ENCODE data around the gene PPP4R4. TPM values are rescaled to one million over a fixed set of nuclear protein-coding genes. Genes with fewer than 3 reads are reported as not detected.

Gene PPP4R4
- polyA plus RNA-seq, 4 donors = 0.03 to 0.13 TPM; not detected in 2

DNA sequence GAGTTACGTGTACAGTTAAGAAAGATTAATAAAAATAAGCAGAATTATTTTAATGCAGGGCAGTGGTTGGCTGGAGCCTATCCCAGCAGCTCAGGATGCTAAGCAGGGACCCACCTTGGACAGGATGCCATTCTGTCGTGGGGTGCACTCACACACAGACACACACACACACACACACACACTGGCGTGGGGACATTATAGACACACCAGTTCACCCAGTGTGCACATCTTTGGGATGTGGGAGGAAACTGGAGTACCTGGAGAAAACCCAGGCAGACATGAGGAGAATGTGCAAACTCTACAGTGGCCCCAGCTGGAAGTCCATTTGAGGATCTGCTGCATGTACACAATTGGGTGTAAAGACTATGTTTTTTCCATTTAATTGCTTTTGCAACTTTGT, 31.9 kb upstream of the PPP4R4 start:
- peaks cover 0 to 3% (median 0%) of the 10 kb centered on the region in 3 donors for H3K27me3 ChIP-seq (ENCODE audit: control insufficient read depth in 3 of 3, insufficient read depth in 3 of 3, low read length in 3 of 3)
- H3K36me3 ChIP-seq (ENCODE audit: control insufficient read depth in 3 of 3, insufficient read depth in 2 of 3, low read depth in 1 of 3, low read length in 3 of 3) = no peaks in the 10 kb centered on the region
- no peak overlapping the region for H3K27ac ChIP-seq (ENCODE audit: low read depth in 1 of 3, low read length in 2 of 3)
- no peak for FAIRE-seq
- H3K9me3 ChIP-seq (ENCODE audit: control insufficient read depth in 2 of 2, insufficient read depth in 1 of 2, low read depth in 1 of 2, low read length in 1 of 2) = no peaks in the 10 kb centered on the region
- H3K4me1 ChIP-seq (ENCODE audit: control insufficient read depth in 3 of 3, insufficient read depth in 2 of 3, low read depth in 1 of 3, low read length in 2 of 3) = no peaks in the 10 kb centered on the region
- 75 to 78% (median 76%) methylated on average over 3 of the region's 3 CpGs for WGBS, 3 donors
- no peak overlapping the region for H3K4me3 ChIP-seq (ENCODE audit: low read depth in 1 of 3, low read length in 3 of 3)
- no peak for DNase-seq

GRCh38 chr14:94142836-94143235, 31.3 kb upstream of the PPP4R4 start:
- Histone ChIP-seq H3K4me3 (ENCODE audit: low read depth in 1 of 3, low read length in 3 of 3) (no peak overlapping the region), H3K9me3 (ENCODE audit: control insufficient read depth in 2 of 2, insufficient read depth in 1 of 2, low read depth in 1 of 2, low read length in 1 of 2) (no peaks in the 10 kb centered on the region), H3K4me1 (ENCODE audit: control insufficient read depth in 3 of 3, insufficient read depth in 2 of 3, low read depth in 1 of 3, low read length in 2 of 3) (no peaks in the 10 kb centered on the region), H3K27me3 (ENCODE audit: control insufficient read depth in 3 of 3, insufficient read depth in 3 of 3, low read length in 3 of 3) (peaks cover 0 to 3% (median 0%) of the 10 kb centered on the region in 3 donors), H3K27ac (ENCODE audit: low read depth in 1 of 3, low read length in 2 of 3) (no peak overlapping the region), H3K36me3 (ENCODE audit: control insufficient read depth in 3 of 3, insufficient read depth in 2 of 3, low read depth in 1 of 3, low read length in 3 of 3) (no peaks in the 10 kb centered on the region)
- no peak for DNase-seq
- no peak for FAIRE-seq
- 66 to 89% (median 89%) methylated on average over 1 of the region's 1 CpG for WGBS, 3 donors

DNA sequence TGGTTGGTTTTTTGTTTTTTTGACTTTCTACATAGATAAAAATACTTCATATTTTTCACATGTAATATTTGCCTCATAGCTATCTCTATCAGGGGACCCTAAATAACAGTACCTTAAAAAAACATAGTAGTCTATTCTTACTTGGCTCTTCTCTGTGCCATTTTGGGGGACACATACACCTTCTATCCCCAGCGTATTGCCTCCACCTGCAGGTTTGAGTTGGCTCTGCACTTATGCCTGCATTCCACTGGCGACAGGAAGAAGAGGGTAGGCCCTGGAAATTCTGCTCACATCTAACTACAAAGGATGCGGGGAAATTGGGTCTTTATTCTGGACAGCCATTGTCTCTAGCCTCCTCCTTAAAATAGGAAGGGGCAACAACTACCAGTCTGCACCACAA, 30.9 kb upstream of the PPP4R4 start:
- H3K27me3 ChIP-seq (ENCODE audit: control insufficient read depth in 3 of 3, insufficient read depth in 3 of 3, low read length in 3 of 3) = peaks cover 0 to 3% (median 0%) of the 10 kb centered on the region in 3 donors
- H3K36me3 ChIP-seq (ENCODE audit: control insufficient read depth in 3 of 3, insufficient read depth in 2 of 3, low read depth in 1 of 3, low read length in 3 of 3) = no peaks in the 10 kb centered on the region
- H3K4me3 ChIP-seq (ENCODE audit: low read depth in 1 of 3, low read length in 3 of 3) = no peak overlapping the region
- no peak for FAIRE-seq
- no peaks in the 10 kb centered on the region for H3K9me3 ChIP-seq (ENCODE audit: control insufficient read depth in 2 of 2, insufficient read depth in 1 of 2, low read depth in 1 of 2, low read length in 1 of 2)
- WGBS, 3 donors = 56 to 73% (median 70%) methylated on average over 3 of the region's 3 CpGs
- H3K4me1 ChIP-seq (ENCODE audit: control insufficient read depth in 3 of 3, insufficient read depth in 2 of 3, low read depth in 1 of 3, low read length in 2 of 3) = no peaks in the 10 kb centered on the region
- no peak for DNase-seq
- no peak overlapping the region for H3K27ac ChIP-seq (ENCODE audit: low read depth in 1 of 3, low read length in 2 of 3)

DNA sequence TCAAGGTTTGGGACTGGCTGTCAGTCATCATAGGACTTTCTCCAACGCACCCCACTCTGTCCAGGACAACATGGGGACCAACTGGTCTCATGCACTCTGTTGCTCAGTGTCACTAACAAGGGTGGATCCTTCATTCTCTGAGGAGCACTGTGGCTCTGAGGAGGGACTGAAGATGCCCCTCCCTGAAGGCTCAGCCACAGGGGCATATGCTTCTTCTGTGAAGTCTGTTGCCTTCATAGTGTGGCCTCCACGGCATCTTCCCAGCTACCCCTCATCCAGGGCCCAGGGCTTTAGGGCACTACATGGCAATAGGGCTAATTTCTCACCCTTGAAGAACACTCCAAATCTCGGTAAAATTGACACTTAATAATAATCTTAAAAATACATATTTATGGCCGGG, 30.4 kb upstream of the PPP4R4 start:
- Histone ChIP-seq H3K4me1 (ENCODE audit: control insufficient read depth in 3 of 3, insufficient read depth in 2 of 3, low read depth in 1 of 3, low read length in 2 of 3) (no peaks in the 10 kb centered on the region), H3K4me3 (ENCODE audit: low read depth in 1 of 3, low read length in 3 of 3) (no peak overlapping the region), H3K27me3 (ENCODE audit: control insufficient read depth in 3 of 3, insufficient read depth in 3 of 3, low read length in 3 of 3) (peaks cover 0 to 3% (median 0%) of the 10 kb centered on the region in 3 donors), H3K36me3 (ENCODE audit: control insufficient read depth in 3 of 3, insufficient read depth in 2 of 3, low read depth in 1 of 3, low read length in 3 of 3) (no peaks in the 10 kb centered on the region), H3K9me3 (ENCODE audit: control insufficient read depth in 2 of 2, insufficient read depth in 1 of 2, low read depth in 1 of 2, low read length in 1 of 2) (no peaks in the 10 kb centered on the region), H3K27ac (ENCODE audit: low read depth in 1 of 3, low read length in 2 of 3) (no peak overlapping the region)
- no peak for FAIRE-seq
- no peak for DNase-seq
- WGBS, 3 donors = 90 to 91% (median 91%) methylated on average over 4 of the region's 4 CpGs

- 55 to 75% (median 64%) methylated on average over 1 of the region's 1 CpG for WGBS, 3 donors
- Histone ChIP-seq H3K27ac (ENCODE audit: low read depth in 1 of 3, low read length in 2 of 3) (no peak overlapping the region), H3K4me3 (ENCODE audit: low read depth in 1 of 3, low read length in 3 of 3) (no peak overlapping the region), H3K9me3 (ENCODE audit: control insufficient read depth in 2 of 2, insufficient read depth in 1 of 2, low read depth in 1 of 2, low read length in 1 of 2) (no peaks in the 10 kb centered on the region), H3K27me3 (ENCODE audit: control insufficient read depth in 3 of 3, insufficient read depth in 3 of 3, low read length in 3 of 3) (peaks cover 0 to 2% (median 0%) of the 10 kb centered on the region in 3 donors), H3K4me1 (ENCODE audit: control insufficient read depth in 3 of 3, insufficient read depth in 2 of 3, low read depth in 1 of 3, low read length in 2 of 3) (no peaks in the 10 kb centered on the region), H3K36me3 (ENCODE audit: control insufficient read depth in 3 of 3, insufficient read depth in 2 of 3, low read depth in 1 of 3, low read length in 3 of 3) (no peaks in the 10 kb centered on the region)
- no peak for FAIRE-seq
- DNase-seq = no peak
Observed at GRCh38 chr14:94144765-94145164, 29.4 kb upstream of the PPP4R4 start.

DNA sequence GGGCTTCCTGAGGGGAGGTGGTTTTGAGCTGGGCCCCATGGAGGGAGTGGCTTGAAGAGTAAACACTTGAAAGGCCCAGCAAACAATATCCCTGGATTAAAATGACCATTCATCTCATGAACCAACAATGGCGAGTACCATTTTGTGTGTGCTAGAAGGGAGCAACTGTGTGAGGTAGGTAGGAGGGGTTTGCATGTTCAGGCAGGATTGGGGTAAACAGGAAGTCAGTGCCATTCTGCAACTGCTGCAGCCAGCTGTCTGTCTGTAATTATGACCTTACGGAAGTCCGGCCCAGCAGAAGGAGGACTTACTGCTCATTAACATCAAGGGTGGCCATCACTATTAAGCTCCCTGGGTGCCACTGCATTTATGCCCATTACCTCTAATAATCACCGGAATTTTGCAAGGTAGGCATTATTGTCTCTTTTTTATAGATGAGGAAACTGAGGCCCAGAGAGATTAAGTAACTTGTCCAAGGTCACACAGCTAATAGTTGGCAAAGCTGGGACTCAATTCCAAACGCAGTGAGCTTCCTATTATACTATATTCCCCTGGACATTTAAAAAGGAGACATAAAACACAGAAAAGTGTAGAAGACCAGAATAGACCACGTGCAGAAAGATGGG, 28.1 kb upstream of the PPP4R4 start:
- no peaks in the 10 kb centered on the region for H3K27me3 ChIP-seq (ENCODE audit: control insufficient read depth in 3 of 3, insufficient read depth in 3 of 3, low read length in 3 of 3)
- 68 to 79% (median 74%) methylated on average over 6 of the region's 6 CpGs for WGBS, 3 donors
- H3K4me3 ChIP-seq (ENCODE audit: low read depth in 1 of 3, low read length in 3 of 3) = no peak overlapping the region
- H3K4me1 ChIP-seq (ENCODE audit: control insufficient read depth in 3 of 3, insufficient read depth in 2 of 3, low read depth in 1 of 3, low read length in 2 of 3) = no peaks in the 10 kb centered on the region
- no peaks in the 10 kb centered on the region for H3K36me3 ChIP-seq (ENCODE audit: control insufficient read depth in 3 of 3, insufficient read depth in 2 of 3, low read depth in 1 of 3, low read length in 3 of 3)
- DNase-seq (no peak), FAIRE-seq (no peak)
- H3K9me3 ChIP-seq (ENCODE audit: control insufficient read depth in 2 of 2, insufficient read depth in 1 of 2, low read depth in 1 of 2, low read length in 1 of 2) = no peaks in the 10 kb centered on the region
- H3K27ac ChIP-seq (ENCODE audit: low read depth in 1 of 3, low read length in 2 of 3) = no peak overlapping the region

- Histone ChIP-seq H3K27ac (ENCODE audit: low read depth in 1 of 3, low read length in 2 of 3) (peak overlapping the region in 1 of 3 donors; percentile 23), H3K4me1 (ENCODE audit: control insufficient read depth in 3 of 3, insufficient read depth in 2 of 3, low read depth in 1 of 3, low read length in 2 of 3) (peaks cover 0 to 11% (median 0%) of the 10 kb centered on the region in 3 donors), H3K27me3 (ENCODE audit: control insufficient read depth in 3 of 3, insufficient read depth in 3 of 3, low read length in 3 of 3) (peaks cover 0 to 3% (median 2%) of the 10 kb centered on the region in 3 donors), H3K9me3 (ENCODE audit: control insufficient read depth in 2 of 2, insufficient read depth in 1 of 2, low read depth in 1 of 2, low read length in 1 of 2) (peaks cover 0 to 8% of the 10 kb centered on the region in 2 donors), H3K36me3 (ENCODE audit: control insufficient read depth in 3 of 3, insufficient read depth in 2 of 3, low read depth in 1 of 3, low read length in 3 of 3) (no peaks in the 10 kb centered on the region), H3K4me3 (ENCODE audit: low read depth in 1 of 3, low read length in 3 of 3) (no peak overlapping the region)
- WGBS, 3 donors = 23 to 56% (median 41%) methylated on average over 1 of the region's 1 CpG
- DNase-seq (peak in 1 of 2 donors; percentile 44), FAIRE-seq (no peak)
Observed at GRCh38 chr14:94152676-94153075, 21.4 kb upstream of the PPP4R4 start.

DNA sequence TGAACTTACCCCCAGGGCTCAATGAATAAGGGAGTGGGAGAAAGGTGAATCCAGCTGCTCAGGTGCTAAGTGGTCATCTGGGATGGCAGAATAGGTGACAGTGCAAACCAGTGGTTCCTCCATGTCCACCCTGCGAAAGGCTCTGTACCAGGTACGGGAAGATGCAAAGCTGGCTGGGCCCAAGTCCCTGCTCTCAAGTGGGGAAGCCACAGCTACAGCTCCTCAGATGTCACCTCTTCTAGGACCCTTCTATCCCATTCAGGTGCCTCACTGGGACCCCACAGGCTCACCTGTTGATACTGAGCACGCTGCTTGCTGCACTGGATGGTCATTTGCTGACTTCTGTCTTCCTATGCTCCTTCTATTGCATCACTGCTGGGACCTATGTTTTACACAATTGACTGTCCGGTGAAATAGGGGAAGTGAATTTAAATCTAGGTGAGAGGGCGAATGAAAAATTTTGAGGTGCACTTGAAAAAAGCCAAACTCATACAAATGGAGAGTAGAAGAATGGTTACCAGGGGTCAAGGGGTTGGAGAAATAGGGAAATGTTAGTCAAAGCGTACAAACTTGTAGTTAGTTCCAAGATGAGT, 20.3 kb upstream of the PPP4R4 start:
- DNase-seq (no peak), FAIRE-seq (no peak)
- Histone ChIP-seq H3K36me3 (ENCODE audit: control insufficient read depth in 3 of 3, insufficient read depth in 2 of 3, low read depth in 1 of 3, low read length in 3 of 3) (no peaks in the 10 kb centered on the region), H3K27ac (ENCODE audit: low read depth in 1 of 3, low read length in 2 of 3) (no peak overlapping the region), H3K9me3 (ENCODE audit: control insufficient read depth in 2 of 2, insufficient read depth in 1 of 2, low read depth in 1 of 2, low read length in 1 of 2) (peaks cover 0 to 8% of the 10 kb centered on the region in 2 donors), H3K4me3 (ENCODE audit: low read depth in 1 of 3, low read length in 3 of 3) (no peak overlapping the region), H3K4me1 (ENCODE audit: control insufficient read depth in 3 of 3, insufficient read depth in 2 of 3, low read depth in 1 of 3, low read length in 2 of 3) (peaks cover 0 to 11% (median 0%) of the 10 kb centered on the region in 3 donors), H3K27me3 (ENCODE audit: control insufficient read depth in 3 of 3, insufficient read depth in 3 of 3, low read length in 3 of 3) (peaks cover 0 to 3% (median 2%) of the 10 kb centered on the region in 3 donors)
- WGBS, 3 donors = 82 to 89% (median 82%) methylated on average over 6 of the region's 6 CpGs
